Breast epithelium (tissue), 4 donors: ENCODE measurements around the gene ERMARD. TPM values are rescaled to one million over a fixed set of nuclear protein-coding genes. Genes with fewer than 3 reads are reported as not detected.

Experiments
- DNase-seq, 2 donors: peaks; one replicate each; pipeline ENCODE4 v3.0.0-alpha.2; 2019; ENCODE audit warnings: low spot score in 2 of 2
- H3K27ac ChIP-seq, 2 donors: fragments of 200-600 bp; sonication (generic) in 1 of 2; one replicate each; pipeline ENCODE4 v1.5.1; 2016 to 2019; ENCODE audit warnings: mild to moderate bottlenecking in 1 of 2
- H3K27me3 ChIP-seq, 2 donors: fragments of 200-600 bp; sonication (generic) in 1 of 2; one replicate each; pipeline versions ENCODE4 v1.5.1 to v1.6.0; 2017 to 2019; ENCODE audit warnings: control low read depth in 1 of 2, mild to moderate bottlenecking in 1 of 2
- H3K36me3 ChIP-seq: fragments of 200-600 bp; one replicate; pipeline ENCODE4 v1.5.1; 2019
- H3K4me1 ChIP-seq, 2 donors: fragments of 200-600 bp; sonication (generic); one replicate each; pipeline ENCODE4 v1.5.1; 2016 to 2019; ENCODE audit warnings: control low read depth in 1 of 2
- H3K4me3 ChIP-seq, 3 donors: fragments of 200-600 bp; sonication (generic); 1 replicate in 2 of 3; 2 replicates in 1 of 3; pipeline ENCODE4 v1.5.1; 2016 to 2019; ENCODE audit warnings: mild to moderate bottlenecking in 3 of 3, moderate library complexity in 2 of 3
- H3K9me3 ChIP-seq, 2 donors: fragments of 200-600 bp; sonication (generic) in 1 of 2; one replicate each; pipeline ENCODE4 v1.5.1; 2016 to 2019; ENCODE audit warnings: control low read depth in 1 of 2
- CTCF ChIP-seq, 3 donors: fragments of 450-650 bp; IDR thresholded peaks; one replicate each; pipeline ENCODE4 v1.5.1; 2016 to 2017; ENCODE audit warnings: antibody characterized with exemption in 3 of 3, mild to moderate bottlenecking in 3 of 3, moderate library complexity in 3 of 3
- POLR2A ChIP-seq: fragments of 450-650 bp; IDR thresholded peaks from one replicate; pipeline ENCODE4 v1.6.1; 2016; ENCODE audit warnings: antibody characterized with exemption, mild to moderate bottlenecking, moderate library complexity
- POLR2AphosphoS5 ChIP-seq, 3 donors: sonication (generic); formaldehyde crosslinking; IDR thresholded peaks; one replicate each; pipeline ENCODE4 v1.6.1; 2017; ENCODE audit warnings: antibody characterized with exemption in 3 of 3
- intact Hi-C: fragments of 100-400 bp; cut with DNase I; formaldehyde crosslinking; loops from one replicate; pipeline ENCODE4 v1.15.1; 2023; ENCODE audit warnings: low total_unique reads
- total RNA-seq, 3 donors: library from RNA; depleted of rRNA; stranded (reverse); fragments of >200 nt; gene quantifications; one replicate each; pipeline ENCODE4 v1.1.0, GENCODE V29; 2016

Gene ERMARD
- total RNA-seq, 3 donors from 2014 or later, result 20.6 to 31.0 (median 27.7) TPM

GRCh38 chr6:169786349-169786748, 34.9 kb downstream of the ERMARD start:
- no peak for DNase-seq
- Histone ChIP-seq H3K27ac (no peak overlapping the region), H3K27me3 (no peaks in the 10 kb centered on the region), H3K4me3 (no peak overlapping the region), H3K4me1 (no peaks in the 10 kb centered on the region), H3K9me3 (no peaks in the 10 kb centered on the region), H3K36me3 (no peaks in the 10 kb centered on the region)
- intact Hi-C loops, result no loop called here
- no peak for TF ChIP-seq POLR2AphosphoS5 (IDR thresholded peaks at IDR 0.05)
- no peak for TF ChIP-seq CTCF (IDR thresholded peaks at IDR 0.05)

- DNase-seq, result no peak
- Histone ChIP-seq H3K4me1 (no peaks in the 10 kb centered on the region), H3K4me3 (no peak overlapping the region), H3K27me3 (no peaks in the 10 kb centered on the region), H3K27ac (no peak overlapping the region), H3K36me3 (no peaks in the 10 kb centered on the region), H3K9me3 (no peaks in the 10 kb centered on the region)
- intact Hi-C loops, result no loop called here
- no peak for TF ChIP-seq POLR2AphosphoS5 (IDR thresholded peaks at IDR 0.05)
- no peak for TF ChIP-seq CTCF (IDR thresholded peaks at IDR 0.05)
- no peak for TF ChIP-seq POLR2A
These were observed 36.4 kb downstream of the ERMARD start for GRCh38 chr6:169787797-169788196.

DNA sequence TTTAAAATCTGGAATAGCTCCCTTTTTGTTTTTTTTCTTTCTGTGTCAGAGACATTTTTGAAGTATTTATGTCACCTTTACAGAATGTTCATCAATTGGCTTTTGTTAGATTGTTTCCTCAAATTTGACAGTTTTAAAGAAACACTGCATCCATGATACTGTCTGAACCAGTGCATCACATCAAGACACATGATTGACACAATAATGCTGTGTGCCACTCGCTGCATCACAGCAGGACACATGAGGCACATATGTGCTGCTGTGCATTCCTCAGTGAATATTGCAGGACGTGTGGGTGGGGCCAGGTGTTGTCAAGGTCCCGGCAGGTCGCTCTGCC, 37.4 kb downstream of the ERMARD start:
- no peak for TF ChIP-seq CTCF (IDR thresholded peaks at IDR 0.05)
- TF ChIP-seq POLR2A, result no peak
- TF ChIP-seq POLR2AphosphoS5 (IDR thresholded peaks at IDR 0.05), result no peak
- no peaks in the 10 kb centered on the region for H3K36me3 ChIP-seq
- DNase-seq, result no peak
- no peaks in the 10 kb centered on the region for H3K4me1 ChIP-seq
- intact Hi-C loops, result no loop called here
- no peaks in the 10 kb centered on the region for H3K27me3 ChIP-seq
- no peaks in the 10 kb centered on the region for H3K9me3 ChIP-seq
- no peak overlapping the region for H3K27ac ChIP-seq
- H3K4me3 ChIP-seq, result no peak overlapping the region

GRCh38 chr6:169789146-169789943, 37.9 kb downstream of the ERMARD start:
- DNase-seq, result no peak
- Histone ChIP-seq H3K9me3 (no peaks in the 10 kb centered on the region), H3K27me3 (no peaks in the 10 kb centered on the region), H3K4me1 (no peaks in the 10 kb centered on the region), H3K36me3 (no peaks in the 10 kb centered on the region), H3K27ac (peak overlapping the region in 1 of 2 donors; percentile 75), H3K4me3 (peak overlapping the region; percentile 37 to 59 (median 53))
- intact Hi-C loops, result no loop called here
- TF ChIP-seq CTCF (IDR thresholded peaks at IDR 0.05) (no peak), POLR2A (no peak), POLR2AphosphoS5 (IDR thresholded peaks at IDR 0.05) (no peak)

- intact Hi-C loops, result no loop called here
- DNase-seq, result peak; percentile 56 to 76
These were observed 38.8 kb downstream of the ERMARD start for GRCh38 chr6:169789944-169790927.

More at GRCh38 chr6:169789944-169790927, 38.8 kb downstream of the ERMARD start:
- H3K27me3 ChIP-seq, result no peaks in the 10 kb centered on the region
- H3K9me3 ChIP-seq, result no peaks in the 10 kb centered on the region
- TF ChIP-seq POLR2A (peak; percentile 15), CTCF (IDR thresholded peaks at IDR 0.05) (peak; percentile 54 to 97 (median 88)), POLR2AphosphoS5 (IDR thresholded peaks at IDR 0.05) (peak in 2 of 3 donors; percentile 47 to 54)
- H3K36me3 ChIP-seq, result no peaks in the 10 kb centered on the region
- H3K4me3 ChIP-seq, result peak overlapping the region; percentile 37 to 59 (median 53)
- H3K27ac ChIP-seq, result peak overlapping the region; percentile 75 to 82
- H3K4me1 ChIP-seq, result no peaks in the 10 kb centered on the region
